ENCODE results near the gene APOC1.
"Not testable (repeated sequence)": the region's sequence is repeated elsewhere in the genome, so short reads cannot be mapped to it uniquely, and the experiment has no call there.

The APOC1 gene

GRCh38 chr19:44889830-44890365 lies 24.5 kb upstream of the APOC1 start:
- DNase-seq (ENCODE audit: extremely low read depth in 1 of 2, low read depth in 1 of 2) = no peak

GRCh38 chr19:44890366-44891015 lies 23.9 kb upstream of the APOC1 start:
- DNase-seq (ENCODE audit: extremely low read depth in 1 of 2, low read depth in 1 of 2) = no peak

GRCh38 chr19:44891016-44891882 lies 23.2 kb upstream of the APOC1 start, which contains the start of gene TOMM40:
TSS of gene TOMM40 (plus strand) at chr19:44891254. CDS start at chr19:44891416, 162 bp downstream.
- peak; percentile 100 for DNase-seq (ENCODE audit: extremely low read depth in 1 of 2, low read depth in 1 of 2)

GRCh38 chr19:44892932-44893331 lies 21.5 kb upstream of the APOC1 start:
- no peak for DNase-seq (ENCODE audit: extremely low read depth in 1 of 2, low read depth in 1 of 2)

- no peak for DNase-seq (ENCODE audit: extremely low read depth in 1 of 2, low read depth in 1 of 2)
Measured at GRCh38 chr19:44893332-44894051, 20.9 kb upstream of the APOC1 start.

- DNase-seq (ENCODE audit: extremely low read depth in 1 of 2, low read depth in 1 of 2) = no peak
Measured at GRCh38 chr19:44894052-44894400, 20.4 kb upstream of the APOC1 start.

- no peak for DNase-seq (ENCODE audit: extremely low read depth in 1 of 2, low read depth in 1 of 2)
Measured at GRCh38 chr19:44894946-44895345, 19.5 kb upstream of the APOC1 start.

- DNase-seq (ENCODE audit: extremely low read depth in 1 of 2, low read depth in 1 of 2) = no peak
Measured at GRCh38 chr19:44897835-44898234, 16.6 kb upstream of the APOC1 start.

- DNase-seq (ENCODE audit: extremely low read depth in 1 of 2, low read depth in 1 of 2) = no peak
Measured at GRCh38 chr19:44900328-44901244, 13.8 kb upstream of the APOC1 start.

GRCh38 chr19:44903216-44903601 lies 11.2 kb upstream of the APOC1 start:
- DNase-seq (ENCODE audit: extremely low read depth in 1 of 2, low read depth in 1 of 2) = no peak

- DNase-seq (ENCODE audit: extremely low read depth in 1 of 2, low read depth in 1 of 2) = peak; percentile 29 to 50
Measured at GRCh38 chr19:44903602-44904425, 10.6 kb upstream of the APOC1 start.

- DNase-seq (ENCODE audit: extremely low read depth in 1 of 2, low read depth in 1 of 2) = no peak
Measured at GRCh38 chr19:44904426-44904994, 9.9 kb upstream of the APOC1 start.

- DNase-seq (ENCODE audit: extremely low read depth in 1 of 2, low read depth in 1 of 2) = no peak
Measured at GRCh38 chr19:44905437-44906160, 8.8 kb upstream of the APOC1 start, which contains the start of gene APOE. TSS of gene APOE (plus strand) at chr19:44905796. CDS start at chr19:44906625, 829 bp downstream.

- no peak for DNase-seq (ENCODE audit: extremely low read depth in 1 of 2, low read depth in 1 of 2)
Measured at GRCh38 chr19:44907613-44908012, 6.8 kb upstream of the APOC1 start.

GRCh38 chr19:44908074-44908835 lies 6.2 kb upstream of the APOC1 start:
- DNase-seq (ENCODE audit: extremely low read depth in 1 of 2, low read depth in 1 of 2) = no peak

- no peak for DNase-seq (ENCODE audit: extremely low read depth in 1 of 2, low read depth in 1 of 2)
Measured at GRCh38 chr19:44908836-44909261, 5.6 kb upstream of the APOC1 start.

GRCh38 chr19:44909775-44910174 lies 4.6 kb upstream of the APOC1 start:
- DNase-seq (ENCODE audit: extremely low read depth in 1 of 2, low read depth in 1 of 2) = no peak

- not testable (repeated sequence) for DNase-seq (ENCODE audit: extremely low read depth in 1 of 2, low read depth in 1 of 2)
Measured at GRCh38 chr19:44911896-44912295, 2.5 kb upstream of the APOC1 start.
